Uterus (tissue), 2 donors: ENCODE data around the gene THY1.

Experiments
- POLR2A ChIP-seq, 2 donors: fragments of 450-650 bp; IDR thresholded peaks; one replicate each; pipeline ENCODE4 v1.6.1; 2016; ENCODE audit warnings: antibody characterized with exemption in 2 of 2, mild to moderate bottlenecking in 1 of 2, moderate library complexity in 1 of 2
- TF ChIP-seq, protein P1 (sequence below), 4 experiments: fragments of 200-600 bp in 2 of 4; fragments of 450-650 bp in 2 of 4; sonication (generic) in 2 of 4; IDR thresholded peaks; one replicate each; pipeline ENCODE4 v1.5.1; 2016 to 2019; ENCODE audit warnings: antibody characterized with exemption in 4 of 4, mild to moderate bottlenecking in 2 of 4, moderate library complexity in 1 of 4

- TF ChIP-seq, protein P1, sequence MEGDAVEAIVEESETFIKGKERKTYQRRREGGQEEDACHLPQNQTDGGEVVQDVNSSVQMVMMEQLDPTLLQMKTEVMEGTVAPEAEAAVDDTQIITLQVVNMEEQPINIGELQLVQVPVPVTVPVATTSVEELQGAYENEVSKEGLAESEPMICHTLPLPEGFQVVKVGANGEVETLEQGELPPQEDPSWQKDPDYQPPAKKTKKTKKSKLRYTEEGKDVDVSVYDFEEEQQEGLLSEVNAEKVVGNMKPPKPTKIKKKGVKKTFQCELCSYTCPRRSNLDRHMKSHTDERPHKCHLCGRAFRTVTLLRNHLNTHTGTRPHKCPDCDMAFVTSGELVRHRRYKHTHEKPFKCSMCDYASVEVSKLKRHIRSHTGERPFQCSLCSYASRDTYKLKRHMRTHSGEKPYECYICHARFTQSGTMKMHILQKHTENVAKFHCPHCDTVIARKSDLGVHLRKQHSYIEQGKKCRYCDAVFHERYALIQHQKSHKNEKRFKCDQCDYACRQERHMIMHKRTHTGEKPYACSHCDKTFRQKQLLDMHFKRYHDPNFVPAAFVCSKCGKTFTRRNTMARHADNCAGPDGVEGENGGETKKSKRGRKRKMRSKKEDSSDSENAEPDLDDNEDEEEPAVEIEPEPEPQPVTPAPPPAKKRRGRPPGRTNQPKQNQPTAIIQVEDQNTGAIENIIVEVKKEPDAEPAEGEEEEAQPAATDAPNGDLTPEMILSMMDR (IDR thresholded peaks at IDR 0.05), result no peak
- TF ChIP-seq POLR2A (IDR thresholded peaks at IDR 0.05), result no peak
Observed at GRCh38 chr11:119427279-119427678, 4.3 kb upstream of the THY1 start.
